ENCODE measurements around the gene IGLL1.

The IGLL1 gene

DNA sequence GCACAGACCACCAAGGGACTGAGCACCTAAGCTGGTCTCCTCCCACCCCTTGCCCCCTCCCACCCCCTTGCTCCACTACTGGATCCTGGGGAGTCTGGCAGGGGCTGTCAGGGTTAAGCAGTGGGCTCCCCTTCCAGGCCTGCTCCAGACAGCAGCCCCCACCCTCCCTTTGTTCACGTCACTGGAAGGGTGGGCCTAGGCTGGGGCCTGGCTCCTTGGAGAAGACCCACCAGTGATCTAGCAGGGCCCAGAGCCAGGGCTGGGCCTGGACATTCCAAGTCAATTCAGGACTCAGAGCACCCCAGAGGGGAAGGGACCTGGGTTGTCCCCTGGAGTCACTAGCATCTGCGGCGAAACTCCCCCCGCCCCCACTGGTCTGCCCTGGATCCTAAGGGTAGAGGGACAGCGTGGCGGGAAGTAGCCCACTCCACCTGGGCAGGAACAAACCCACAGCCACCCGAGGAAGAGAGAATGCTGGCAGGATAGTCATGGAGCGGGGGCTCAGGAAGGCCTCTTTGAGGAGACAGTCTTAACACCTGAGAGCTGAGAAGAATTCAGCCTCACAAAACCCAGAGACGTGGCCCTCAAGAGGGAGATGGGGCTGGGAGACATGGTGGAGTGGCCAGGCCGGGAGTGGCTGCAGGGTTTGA, 45.8 kb downstream of the IGLL1 start:
- in situ Hi-C loops (cut with MboI; ENCODE audit: low pct_unique_long_range_greater_than_20kb, low sequenced_read_pairs): no loop called here
- no peak for DNase-seq

- DNase-seq: no peak
- in situ Hi-C loops (cut with MboI; ENCODE audit: low pct_unique_long_range_greater_than_20kb, low sequenced_read_pairs): no loop called here
Measured at GRCh38 chr22:23533771-23534191, 46.3 kb downstream of the IGLL1 start.

DNA sequence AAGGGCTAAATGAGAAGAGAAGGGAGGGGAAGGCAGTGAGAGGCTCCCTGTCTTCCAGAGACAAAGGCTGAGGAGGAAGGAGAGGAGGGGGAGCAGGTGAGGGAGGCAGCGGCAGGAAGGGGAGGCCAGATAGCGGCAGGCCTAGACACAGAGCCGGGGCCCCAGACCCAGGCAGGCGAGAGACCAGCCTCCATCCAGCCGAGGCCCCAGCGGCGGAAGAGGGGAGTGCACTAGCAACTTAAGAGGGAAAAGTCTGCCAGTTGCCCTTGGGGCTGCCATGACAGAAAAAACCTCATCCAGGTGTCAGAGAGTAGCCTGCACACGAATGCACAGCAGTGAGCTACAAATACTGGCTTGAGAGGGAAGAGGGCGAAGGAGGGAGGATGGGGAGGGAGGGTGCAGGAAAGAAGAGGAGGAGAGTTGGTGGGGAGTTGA, 46.7 kb downstream of the IGLL1 start:
- in situ Hi-C loops (cut with MboI; ENCODE audit: low pct_unique_long_range_greater_than_20kb, low sequenced_read_pairs): no loop called here
- peak; percentile 38 for DNase-seq

- DNase-seq: no peak
- in situ Hi-C loops (cut with MboI; ENCODE audit: low pct_unique_long_range_greater_than_20kb, low sequenced_read_pairs): no loop called here
Measured at GRCh38 chr22:23532731-23533130, 47.4 kb downstream of the IGLL1 start.

DNA sequence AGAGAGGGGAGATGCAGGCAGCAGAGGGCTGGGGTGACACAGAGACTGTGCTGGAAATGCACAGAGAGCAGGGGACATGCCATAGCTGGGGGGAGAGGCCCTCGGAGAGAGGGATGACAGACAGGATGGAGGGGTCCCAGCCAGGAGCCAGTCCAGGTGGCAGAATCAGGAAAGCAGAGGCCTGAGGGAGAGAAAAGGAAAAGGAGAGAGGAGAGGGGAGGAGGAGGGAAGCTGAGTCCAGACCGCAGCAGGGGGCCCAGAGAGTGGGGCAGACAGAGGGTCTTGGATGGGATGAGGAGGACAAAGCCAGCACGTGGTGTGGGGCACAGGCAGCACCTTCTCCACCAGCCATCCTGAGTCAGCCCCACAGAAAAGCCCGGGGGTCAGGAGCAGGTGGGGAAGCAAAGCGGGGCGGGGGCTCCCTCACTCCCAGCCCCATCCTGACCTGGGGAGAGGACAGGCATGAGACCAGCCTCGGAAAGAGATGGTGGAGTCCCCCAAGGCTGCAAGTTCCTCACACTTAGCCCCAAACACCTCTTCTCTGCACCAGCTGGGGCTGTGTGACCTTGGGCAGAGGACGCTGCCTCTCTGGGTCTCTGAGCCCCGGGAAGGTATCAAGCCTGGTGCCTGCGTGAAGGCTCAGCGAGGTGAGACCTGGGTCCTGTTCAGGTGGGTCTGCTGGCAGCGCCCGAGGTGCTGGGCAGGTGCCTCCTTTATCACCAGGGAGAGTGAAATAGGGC, 48.0 kb downstream of the IGLL1 start:
- in situ Hi-C loops (cut with MboI; ENCODE audit: low pct_unique_long_range_greater_than_20kb, low sequenced_read_pairs): no loop called here
- DNase-seq: no peak

DNA sequence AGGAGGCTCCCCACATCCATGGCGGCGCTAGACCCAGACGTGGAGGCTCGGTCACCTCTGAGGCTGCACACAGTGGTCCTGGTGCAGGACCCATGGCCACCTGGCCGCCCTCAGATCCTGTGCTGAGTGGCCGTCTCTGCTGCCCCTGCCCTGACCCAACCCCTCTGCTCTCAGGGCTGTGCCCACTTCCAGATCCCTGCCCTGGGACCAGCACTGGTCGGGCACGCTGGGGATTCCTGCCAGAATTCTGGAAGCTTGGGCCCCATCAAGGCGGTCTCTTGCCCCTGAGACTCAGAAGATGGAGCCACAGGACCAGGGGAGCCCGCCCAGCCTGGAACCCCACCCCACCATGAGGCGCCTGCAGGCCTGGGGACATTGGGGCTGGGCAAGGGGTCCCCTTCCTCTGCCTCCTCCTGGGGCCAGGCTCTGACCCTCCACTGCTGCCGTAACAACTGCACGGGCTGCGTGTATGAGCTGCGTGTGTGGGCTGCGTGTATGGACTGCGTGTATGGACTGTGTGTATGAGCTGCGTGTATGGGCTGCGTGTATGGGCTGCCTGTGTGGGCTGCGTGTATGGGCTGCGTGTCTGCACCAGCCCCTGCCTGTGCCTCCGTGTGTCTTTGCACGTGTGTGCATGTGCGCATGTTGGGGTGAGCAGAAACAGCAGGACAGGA, 48.7 kb downstream of the IGLL1 start:
- no peak for DNase-seq
- in situ Hi-C loops (cut with MboI; ENCODE audit: low pct_unique_long_range_greater_than_20kb, low sequenced_read_pairs): no loop called here

GRCh38 chr22:23530766-23531282, 49.3 kb downstream of the IGLL1 start:
- in situ Hi-C loops (cut with MboI; ENCODE audit: low pct_unique_long_range_greater_than_20kb, low sequenced_read_pairs): no loop called here
- no peak for DNase-seq

DNA sequence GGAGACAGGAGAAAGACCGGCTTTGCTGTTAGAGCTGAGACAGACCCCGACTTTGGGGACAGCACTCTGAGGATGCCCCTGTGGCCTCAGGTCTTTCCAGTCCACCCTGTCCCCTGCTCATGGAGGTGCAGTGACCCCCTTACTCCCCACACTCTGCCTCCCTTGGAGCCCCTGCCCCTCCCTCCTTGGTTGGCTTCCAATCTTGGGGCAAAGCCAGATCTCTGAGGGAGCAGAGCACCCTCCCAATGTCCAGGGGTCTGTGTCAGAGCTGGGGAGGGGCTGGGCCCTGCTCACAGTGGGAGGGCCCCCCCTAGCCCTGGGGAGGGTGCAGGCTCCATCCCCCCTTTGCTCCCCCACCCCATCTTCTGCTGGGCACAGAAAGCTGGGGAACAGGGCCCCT, 50.0 kb downstream of the IGLL1 start:
- in situ Hi-C loops (cut with MboI; ENCODE audit: low pct_unique_long_range_greater_than_20kb, low sequenced_read_pairs): no loop called here
- no peak for DNase-seq

DNA sequence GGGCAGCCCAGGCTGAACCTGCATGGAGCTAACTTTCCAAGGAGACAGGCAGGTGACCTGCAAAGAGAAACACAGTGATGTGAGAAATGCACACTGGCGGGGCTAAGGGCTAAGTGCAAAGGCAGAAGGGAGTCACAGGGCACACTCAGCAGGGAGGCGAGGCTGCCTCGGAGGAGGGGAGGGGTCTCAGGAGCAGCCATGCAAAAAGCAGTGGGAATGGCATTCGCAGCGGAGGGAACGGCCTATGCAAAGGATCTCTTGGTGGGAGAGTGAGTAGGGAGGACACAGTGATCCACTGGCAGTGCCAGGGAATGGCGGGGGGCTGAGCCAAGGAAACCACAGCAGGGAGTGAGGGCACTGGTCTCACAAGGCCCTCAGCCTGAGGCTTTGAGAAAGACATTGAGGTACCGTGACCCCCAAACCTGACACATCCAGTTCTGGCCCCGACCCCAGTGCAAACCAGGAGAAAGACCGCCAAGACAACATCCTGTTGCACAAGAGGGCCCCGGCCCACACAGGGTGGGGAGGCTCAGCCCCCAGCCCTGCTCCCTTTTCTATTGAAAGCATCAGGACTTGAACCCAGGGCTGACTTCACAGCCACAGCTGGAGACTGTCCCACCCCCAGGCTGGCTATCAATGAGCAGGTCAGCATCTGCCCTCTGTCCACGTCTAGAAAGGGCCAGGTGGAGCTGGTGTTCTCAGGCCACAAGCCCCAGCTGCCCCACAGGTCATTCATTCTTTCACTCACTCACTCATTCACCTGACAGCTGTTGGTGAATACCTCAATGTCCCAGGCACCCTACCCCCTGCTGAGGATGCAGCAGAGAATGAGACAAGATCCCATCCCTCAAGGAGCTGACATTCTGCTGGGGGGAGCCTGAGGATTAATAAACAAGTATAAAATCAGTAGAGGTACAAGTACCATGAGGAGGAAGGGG, 50.7 kb downstream of the IGLL1 start:
- in situ Hi-C loops (cut with MboI; ENCODE audit: low pct_unique_long_range_greater_than_20kb, low sequenced_read_pairs): no loop called here

DNA sequence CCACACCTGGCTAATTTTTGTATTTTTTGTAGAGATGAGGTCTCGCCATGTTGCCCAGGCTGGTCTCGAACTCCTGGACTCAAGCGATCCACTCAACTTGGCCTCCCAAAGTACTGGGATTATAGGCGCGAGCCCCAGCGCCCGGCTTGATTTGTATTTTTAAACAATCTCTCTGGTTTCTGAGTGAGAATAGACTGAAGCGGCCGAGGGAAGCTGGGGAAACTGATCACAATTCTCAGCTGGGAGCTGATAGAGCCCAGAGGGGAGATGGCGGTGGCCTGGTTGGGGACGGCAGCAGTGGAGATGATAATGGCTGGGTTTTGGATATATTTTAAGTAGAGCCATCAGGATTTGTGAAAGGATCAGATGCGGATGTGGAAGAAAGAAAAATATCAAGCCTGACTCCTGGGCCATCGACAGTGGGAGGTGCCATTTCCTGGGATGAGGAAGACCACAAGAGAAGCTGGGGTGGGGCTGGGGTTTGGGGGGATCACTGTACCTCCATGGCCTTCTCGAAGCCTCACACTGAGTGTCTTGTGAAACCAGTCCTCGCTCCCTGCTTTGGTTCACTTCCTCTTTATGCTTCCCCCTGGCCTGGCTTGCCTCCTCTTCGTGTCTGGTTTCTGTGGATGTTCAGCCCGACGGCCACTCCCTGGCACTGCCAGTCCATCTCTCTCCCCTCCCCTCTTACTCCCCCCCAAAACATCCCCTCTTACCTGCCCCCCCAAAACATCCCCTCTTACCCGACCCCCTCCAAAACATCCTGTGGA, 51.9 kb downstream of the IGLL1 start:
- DNase-seq: peak; percentile 64
- in situ Hi-C loops (cut with MboI; ENCODE audit: low pct_unique_long_range_greater_than_20kb, low sequenced_read_pairs): no loop called here

More for the DNA sequence above, 50.7 kb downstream of the IGLL1 start:
- DNase-seq: no peak

- no peak for DNase-seq
- in situ Hi-C loops (cut with MboI; ENCODE audit: low pct_unique_long_range_greater_than_20kb, low sequenced_read_pairs): no loop called here
Measured at GRCh38 chr22:23526596-23527316, 53.3 kb downstream of the IGLL1 start.

DNA sequence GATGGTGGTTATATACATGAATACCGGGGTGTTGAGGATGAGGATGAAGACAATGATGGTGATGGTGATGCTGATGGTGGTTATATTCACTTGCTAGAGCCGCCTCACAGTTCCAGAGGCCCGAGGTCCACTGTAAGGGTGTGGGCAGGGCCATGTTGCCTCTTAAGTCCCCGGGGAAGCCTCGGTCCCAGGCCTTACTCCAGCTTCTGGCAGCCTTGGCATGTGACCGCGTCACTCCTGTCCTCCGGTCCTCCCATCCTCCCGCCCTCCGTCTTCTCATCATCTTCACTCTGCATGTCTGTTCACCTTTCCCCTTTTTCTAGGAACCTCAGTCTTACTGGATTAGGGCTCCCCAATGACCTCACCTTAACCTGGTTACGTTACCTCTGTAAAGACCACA, 54.6 kb downstream of the IGLL1 start:
- in situ Hi-C loops (cut with MboI; ENCODE audit: low pct_unique_long_range_greater_than_20kb, low sequenced_read_pairs): no loop called here
- DNase-seq: no peak

DNA sequence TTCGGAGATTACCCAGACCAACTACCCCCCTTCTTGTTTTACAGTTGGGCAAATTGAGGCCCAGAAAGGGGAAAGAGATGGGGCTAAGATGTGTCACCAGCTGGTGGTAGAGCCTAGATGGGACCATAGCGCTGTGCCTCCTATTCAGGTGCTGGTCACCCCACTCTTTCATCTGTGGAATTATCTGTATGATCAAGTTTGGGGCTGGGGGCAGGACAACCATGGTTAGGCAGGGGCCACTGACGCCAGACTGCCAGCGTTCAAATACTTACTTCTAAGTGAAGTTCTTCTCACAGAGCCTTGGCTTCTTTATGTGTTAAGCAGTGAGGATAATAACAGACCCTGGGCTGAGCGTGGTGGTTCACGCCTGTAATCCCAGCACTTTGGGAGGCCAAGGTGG, 55.9 kb downstream of the IGLL1 start:
- in situ Hi-C loops (cut with MboI; ENCODE audit: low pct_unique_long_range_greater_than_20kb, low sequenced_read_pairs): no loop called here
- DNase-seq: no peak

DNA sequence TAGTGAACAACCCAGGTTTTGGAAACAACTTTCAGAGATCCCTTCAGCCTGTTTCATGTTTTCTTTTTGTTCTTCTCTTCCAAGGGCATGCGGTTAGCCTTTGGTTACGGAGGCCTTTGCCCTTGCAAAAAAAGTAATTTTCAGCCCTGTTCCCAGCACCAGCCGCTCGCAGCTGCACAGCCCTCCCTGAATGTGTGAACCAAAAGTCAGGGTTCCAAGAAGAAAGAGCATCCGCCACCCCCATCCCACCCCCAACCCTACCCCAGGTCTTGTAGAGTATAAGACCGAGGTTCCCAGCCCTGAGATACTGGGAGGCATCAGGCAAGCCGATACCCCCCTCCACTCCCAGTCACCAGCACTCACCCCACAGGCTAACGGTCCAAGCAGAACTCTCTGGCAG, 56.4 kb downstream of the IGLL1 start:
- in situ Hi-C loops (cut with MboI; ENCODE audit: low pct_unique_long_range_greater_than_20kb, low sequenced_read_pairs): no loop called here
- no peak for DNase-seq
